HG02759 (cell line): ENCODE measurements around the gene SENP8.

Source experiments
- ATAC-seq: cut with Tn5 transposase; IDR thresholded peaks from one replicate; pipeline ENCODE4 v1.9.1; 2021; ENCODE audit warnings: mild to moderate bottlenecking, moderate library complexity; ENCODE audit not compliant: unreplicated experiment

Gene SENP8

DNA sequence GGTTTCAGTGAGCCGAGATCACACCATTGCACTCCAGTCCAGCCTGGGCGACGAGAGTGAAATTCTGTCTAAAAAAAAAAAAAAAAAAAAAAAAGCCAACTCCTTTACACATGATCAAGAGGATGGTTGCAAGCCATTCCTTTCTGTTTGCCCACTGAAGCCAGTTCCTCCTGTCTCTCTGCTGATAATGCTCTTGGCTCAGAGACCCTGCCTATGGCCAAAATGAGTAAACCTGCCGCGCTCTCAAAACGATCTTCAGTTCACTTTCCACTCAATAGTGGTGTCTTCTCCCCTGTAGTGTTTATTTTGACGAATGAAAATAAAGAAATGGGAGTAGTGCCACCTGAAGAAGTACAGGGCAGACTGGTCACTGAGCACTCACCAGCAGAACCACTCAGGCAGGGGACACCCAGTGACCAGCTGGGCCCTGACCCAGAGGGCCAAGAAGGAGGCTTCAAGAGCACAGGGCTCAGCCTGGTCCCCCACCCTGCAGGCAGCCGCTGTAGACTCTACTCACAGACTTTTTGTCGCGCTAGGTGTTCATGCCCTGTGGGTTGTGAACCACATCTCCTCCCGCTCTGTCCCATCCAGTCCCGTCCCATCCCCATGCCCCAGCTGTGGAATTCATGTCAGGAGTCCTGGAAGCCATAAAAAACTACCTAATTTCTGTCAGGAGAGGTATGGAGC is 55.8 kb downstream of the SENP8 start:
- no peak for ATAC-seq

GRCh38 chr15:72174551-72175165 is 56.5 kb downstream of the SENP8 start:
- ATAC-seq, result no peak

DNA sequence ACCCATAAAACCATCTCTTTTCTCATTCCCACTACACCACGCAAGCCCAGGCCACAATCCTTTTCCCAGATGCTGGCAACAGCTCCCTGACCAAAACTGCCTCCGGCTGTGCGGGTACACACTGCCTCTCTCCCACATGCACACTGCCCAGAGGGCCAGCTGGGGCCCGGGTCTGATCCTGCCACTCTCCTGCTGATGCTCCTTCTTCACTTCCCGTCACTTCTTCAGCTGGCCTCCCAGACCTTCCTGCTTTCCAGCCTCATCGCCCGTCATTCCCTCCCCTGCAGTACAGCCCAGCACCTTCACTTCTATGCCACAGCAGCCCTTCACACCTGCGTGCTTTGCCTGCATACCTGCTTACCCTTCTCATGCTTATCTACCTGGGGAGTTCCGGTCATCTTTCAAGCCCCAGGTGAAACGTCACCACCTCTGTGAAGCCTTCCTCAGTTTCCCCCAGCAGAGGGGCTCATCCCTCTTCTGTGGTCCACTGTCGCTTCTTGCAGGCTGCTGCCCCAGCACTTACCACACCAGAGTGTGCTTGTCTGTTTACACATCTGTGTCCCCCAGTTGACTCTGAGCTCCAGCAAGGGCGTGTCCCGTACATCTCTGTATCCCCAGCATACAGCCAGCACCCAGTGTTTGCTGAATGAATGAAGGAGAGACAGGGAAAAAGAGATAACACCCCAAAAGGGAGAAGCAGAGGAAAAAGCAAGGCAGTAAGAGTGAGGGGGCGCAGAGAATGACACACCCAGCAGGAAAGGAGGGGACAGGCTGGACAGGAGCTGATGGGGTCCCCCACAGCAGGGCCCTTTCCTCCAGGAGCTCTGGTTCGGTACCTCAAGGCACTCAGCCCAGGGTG is 57.2 kb downstream of the SENP8 start:
- no peak for ATAC-seq

DNA sequence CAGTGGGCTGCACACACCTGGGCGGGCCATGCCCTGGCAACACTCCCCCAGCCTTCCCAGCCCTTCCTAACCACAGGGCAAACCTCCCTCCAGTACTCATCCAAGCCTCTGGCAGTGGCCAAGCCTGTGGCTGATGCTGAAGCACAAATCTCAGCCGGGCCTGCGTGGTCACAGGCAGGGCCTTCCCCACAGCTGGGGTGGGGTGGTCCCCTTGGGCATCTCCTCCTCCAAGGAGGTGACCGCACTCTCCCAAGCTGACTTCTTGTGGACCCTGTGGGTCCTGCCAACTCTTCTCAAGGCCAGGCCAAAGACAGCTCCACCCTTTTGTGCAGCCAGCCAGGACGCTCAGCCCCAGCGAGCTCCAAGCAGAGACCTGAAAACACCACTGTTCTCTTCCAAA is 58.0 kb downstream of the SENP8 start:
- no peak for ATAC-seq

GRCh38 chr15:72176743-72177142 is 58.5 kb downstream of the SENP8 start:
- ATAC-seq, result no peak

GRCh38 chr15:72178976-72179585 is 60.9 kb downstream of the SENP8 start:
- ATAC-seq, result no peak

DNA sequence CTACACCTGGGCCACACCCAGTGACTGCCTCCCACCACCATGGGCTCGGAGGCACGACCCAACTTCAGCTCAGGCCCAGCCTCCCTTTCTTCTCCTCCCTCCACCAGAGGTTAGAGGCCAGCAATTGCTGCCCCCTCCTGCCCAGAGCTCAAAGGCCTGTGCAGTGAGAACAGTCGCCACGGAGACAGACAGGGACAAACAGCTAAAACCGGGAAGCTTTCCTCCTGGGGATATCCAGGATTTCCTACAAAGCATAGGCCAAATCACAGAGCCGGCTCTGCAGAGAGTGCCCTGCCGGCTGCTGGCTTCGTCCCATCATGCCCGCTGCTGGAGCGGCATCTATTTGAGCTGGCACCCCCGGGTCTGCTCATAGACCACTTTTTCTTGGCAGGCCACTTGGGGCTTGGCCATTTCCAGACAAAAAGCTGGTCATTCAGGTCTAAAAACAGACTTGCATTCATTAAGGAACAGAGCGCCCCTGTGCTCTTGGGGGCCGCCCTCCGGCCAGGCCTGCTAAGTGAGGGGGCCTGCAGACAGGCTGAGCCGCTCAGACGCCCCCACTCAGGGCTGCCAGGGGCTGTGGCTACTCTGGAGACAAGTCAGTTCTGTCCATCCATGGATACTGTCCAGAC is 61.9 kb downstream of the SENP8 start:
- no peak for ATAC-seq

DNA sequence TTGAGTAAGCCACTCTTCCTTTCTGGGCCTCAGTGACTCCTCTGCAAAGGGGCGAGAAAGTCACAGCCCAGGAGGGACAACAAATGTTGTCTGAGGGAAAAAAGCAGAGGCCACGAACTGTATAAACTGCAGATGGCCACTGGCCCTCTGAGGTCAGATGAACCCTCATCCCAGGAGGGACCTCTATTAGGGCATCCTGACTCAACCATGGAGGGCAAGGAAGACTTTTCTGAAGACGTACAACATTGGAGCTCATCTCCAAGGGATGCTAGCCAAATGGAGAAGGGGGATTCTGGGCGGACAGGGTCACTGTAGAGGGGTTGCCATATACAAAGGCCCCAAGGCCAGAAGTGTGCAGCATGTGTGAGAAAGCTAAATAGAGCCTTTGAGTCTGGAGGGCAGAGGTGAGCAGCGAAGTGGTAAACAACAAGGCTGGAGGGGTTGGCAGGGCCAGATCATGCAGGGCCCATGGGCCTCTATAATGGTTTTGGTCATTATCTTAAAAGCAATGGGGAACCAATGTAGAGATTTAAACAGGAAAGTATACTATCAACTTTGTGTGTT is 62.6 kb downstream of the SENP8 start:
- no peak for ATAC-seq

GRCh38 chr15:72182244-72182643 is 64.0 kb downstream of the SENP8 start:
- no peak for ATAC-seq

- ATAC-seq, result no peak
Measured at GRCh38 chr15:72182673-72183072, 64.5 kb downstream of the SENP8 start.

GRCh38 chr15:72183781-72184164 is 65.6 kb downstream of the SENP8 start:
- ATAC-seq, result no peak

- no peak for ATAC-seq
Measured at GRCh38 chr15:72184165-72184811, 66.1 kb downstream of the SENP8 start.

DNA sequence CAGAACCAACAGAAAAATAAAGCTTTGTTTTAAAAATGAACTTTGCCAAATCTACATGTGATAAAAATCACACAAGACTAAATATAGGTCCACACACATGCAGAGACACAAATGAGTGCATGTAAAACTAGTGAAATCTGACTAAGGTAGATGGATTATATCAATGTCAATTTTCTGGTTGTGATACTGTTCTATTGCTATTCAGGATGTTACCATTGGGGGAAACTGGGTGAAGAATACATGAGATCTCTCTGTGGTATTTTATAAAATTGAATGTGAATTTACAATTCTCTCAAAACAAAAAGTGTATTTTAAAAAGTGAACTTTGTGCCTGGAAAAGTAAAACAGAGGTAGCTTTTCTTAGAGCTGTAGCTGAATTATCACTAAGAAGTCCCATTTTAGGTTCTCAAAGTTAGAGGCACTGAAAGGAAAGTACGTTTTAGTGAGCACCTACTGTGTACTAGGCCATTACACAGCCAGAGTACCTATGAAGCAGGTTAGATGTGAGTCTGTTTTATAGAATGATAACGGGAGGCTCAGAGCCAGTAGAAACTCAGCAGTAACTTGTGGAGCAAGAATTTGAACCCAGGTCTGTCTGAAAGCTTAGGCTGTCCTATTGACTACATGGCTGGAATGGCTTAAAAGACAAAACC is 71.2 kb downstream of the SENP8 start:
- ATAC-seq, result no peak

DNA sequence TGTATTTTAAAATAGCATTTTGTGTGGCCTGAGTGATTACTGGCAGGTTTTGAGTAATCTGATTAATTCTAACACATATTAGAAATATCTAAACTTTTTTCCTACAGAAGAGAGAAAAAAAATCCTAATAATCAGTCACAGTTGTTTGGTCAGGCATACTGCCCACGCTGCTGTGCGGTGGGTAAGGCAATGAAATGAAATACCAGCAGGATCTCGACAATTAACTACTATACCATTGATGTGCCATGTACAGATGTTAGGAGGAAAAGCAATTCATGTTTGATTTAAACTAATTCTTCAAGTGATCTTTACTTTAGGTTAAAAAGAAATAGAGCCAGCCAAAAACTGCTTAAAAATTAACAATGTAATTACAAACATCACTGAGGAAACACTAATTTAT is 74.2 kb downstream of the SENP8 start:
- no peak for ATAC-seq
